Uterus (tissue), 4 donors: Measurements from ENCODE around the gene MRPS6. TPM values are rescaled to one million over a fixed set of nuclear protein-coding genes. Genes with fewer than 3 reads are reported as not detected.

Experiments used
- DNase-seq, 2 donors: peaks; one replicate each; pipeline ENCODE4 v3.0.0-alpha.2; 2019 to 2020
- H3K27ac ChIP-seq, 2 donors: fragments of 200-600 bp; sonication (generic); 1 replicate in 1 of 2; 2 replicates in 1 of 2; pipeline ENCODE4 v1.5.1; 2016 to 2018
- H3K27me3 ChIP-seq, 2 donors: fragments of 200-600 bp; sonication (generic); one replicate each; pipeline ENCODE4 v1.5.1; 2018 to 2019; ENCODE audit warnings: control low read depth in 1 of 2
- H3K36me3 ChIP-seq, 2 donors: fragments of 200-600 bp; sonication (generic); one replicate each; pipeline ENCODE4 v1.5.1; 2019; ENCODE audit warnings: control low read depth in 1 of 2
- H3K4me1 ChIP-seq, 2 donors: fragments of 200-600 bp; sonication (generic); one replicate each; pipeline ENCODE4 v1.5.1; 2018 to 2019; ENCODE audit warnings: control low read depth in 1 of 2
- H3K4me3 ChIP-seq, 2 donors: fragments of 200-600 bp; sonication (generic); 1 replicate in 1 of 2; 2 replicates in 1 of 2; pipeline ENCODE4 v1.5.1; 2018 to 2019; ENCODE audit warnings: mild to moderate bottlenecking in 1 of 2
- H3K9me3 ChIP-seq, 2 donors: fragments of 200-600 bp; sonication (generic); one replicate each; pipeline ENCODE4 v1.5.1; 2019; ENCODE audit warnings: control low read depth in 1 of 2
- CTCF ChIP-seq, 4 experiments: fragments of 200-600 bp in 2 of 4; fragments of 450-650 bp in 2 of 4; sonication (generic) in 2 of 4; IDR thresholded peaks; one replicate each; pipeline ENCODE4 v1.5.1; 2016 to 2019; ENCODE audit warnings: antibody characterized with exemption in 4 of 4, mild to moderate bottlenecking in 2 of 4, moderate library complexity in 1 of 4
- POLR2A ChIP-seq, 2 donors: fragments of 450-650 bp; IDR thresholded peaks; one replicate each; pipeline ENCODE4 v1.6.1; 2016; ENCODE audit warnings: antibody characterized with exemption in 2 of 2, mild to moderate bottlenecking in 1 of 2, moderate library complexity in 1 of 2
- intact Hi-C: fragments of 100-400 bp; cut with DNase I; formaldehyde crosslinking; loops from one replicate; pipeline ENCODE4 v1.15.1; 2023; ENCODE audit warnings: low total_unique reads
- total RNA-seq, 4 donors: library from RNA; depleted of rRNA in 3 of 4; stranded (reverse); fragments of >200 nt in 3 of 4; gene quantifications; one replicate each; pipeline versions ENCODE4 v1.1.0 to v1.2.4, GENCODE V29; 2014 to 2023
- donor health status: DM: yes; HTN: yes; CAD: no.

Gene MRPS6
- total RNA-seq, 4 donors from 2014 or later: 9.0 to 75.6 (median 33.5) TPM

- H3K9me3 ChIP-seq: no peaks in the 10 kb centered on the region
- intact Hi-C loops: no loop called here
- H3K4me3 ChIP-seq: no peak overlapping the region
- H3K27ac ChIP-seq: peak overlapping the region in 1 of 2 donors; percentile 76
- peaks cover 17 to 27% of the 10 kb centered on the region in 2 donors for H3K4me1 ChIP-seq
- DNase-seq: no peak
- H3K36me3 ChIP-seq: no peaks in the 10 kb centered on the region
- H3K27me3 ChIP-seq: no peaks in the 10 kb centered on the region
- TF ChIP-seq CTCF (IDR thresholded peaks at IDR 0.05) (no peak), POLR2A (IDR thresholded peaks at IDR 0.05) (no peak)
Observed at GRCh38 chr21:34133392-34133791, 60.0 kb downstream of the MRPS6 start.

DNA sequence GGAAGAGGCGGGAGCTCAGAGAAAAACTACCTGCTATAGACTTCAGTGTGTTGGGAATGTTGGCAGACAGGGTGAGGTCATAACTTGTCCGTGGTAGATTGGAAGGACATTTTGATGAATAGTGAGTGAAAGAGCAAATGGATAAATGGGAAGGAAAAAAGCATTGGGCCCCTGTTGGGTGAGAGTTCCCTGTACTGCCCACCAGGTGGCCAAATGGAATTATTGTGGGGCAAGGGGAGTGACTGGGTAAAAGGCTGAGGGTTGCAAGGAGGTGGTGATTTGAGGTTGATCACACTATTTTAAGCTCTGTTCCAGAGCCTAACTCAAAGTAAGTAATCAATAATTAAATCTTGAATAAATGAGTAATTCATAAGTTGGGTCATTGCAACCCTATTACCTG, 60.4 kb downstream of the MRPS6 start:
- no peak for TF ChIP-seq POLR2A (IDR thresholded peaks at IDR 0.05)
- no peak for TF ChIP-seq CTCF (IDR thresholded peaks at IDR 0.05)
- no peaks in the 10 kb centered on the region for H3K36me3 ChIP-seq
- H3K27me3 ChIP-seq: no peaks in the 10 kb centered on the region
- DNase-seq: no peak
- no peak overlapping the region for H3K27ac ChIP-seq
- no peaks in the 10 kb centered on the region for H3K9me3 ChIP-seq
- no peak overlapping the region for H3K4me3 ChIP-seq
- intact Hi-C loops: no loop called here
- peaks cover 17 to 23% of the 10 kb centered on the region in 2 donors for H3K4me1 ChIP-seq

GRCh38 chr21:34135330-34135729, 62.0 kb downstream of the MRPS6 start:
- Histone ChIP-seq H3K9me3 (no peaks in the 10 kb centered on the region), H3K27me3 (no peaks in the 10 kb centered on the region), H3K4me1 (peaks cover 14 to 21% of the 10 kb centered on the region in 2 donors), H3K27ac (no peak overlapping the region), H3K4me3 (no peak overlapping the region), H3K36me3 (no peaks in the 10 kb centered on the region)
- intact Hi-C loops: no loop called here
- TF ChIP-seq POLR2A (IDR thresholded peaks at IDR 0.05) (no peak), CTCF (IDR thresholded peaks at IDR 0.05) (no peak)
- DNase-seq: no peak

DNA sequence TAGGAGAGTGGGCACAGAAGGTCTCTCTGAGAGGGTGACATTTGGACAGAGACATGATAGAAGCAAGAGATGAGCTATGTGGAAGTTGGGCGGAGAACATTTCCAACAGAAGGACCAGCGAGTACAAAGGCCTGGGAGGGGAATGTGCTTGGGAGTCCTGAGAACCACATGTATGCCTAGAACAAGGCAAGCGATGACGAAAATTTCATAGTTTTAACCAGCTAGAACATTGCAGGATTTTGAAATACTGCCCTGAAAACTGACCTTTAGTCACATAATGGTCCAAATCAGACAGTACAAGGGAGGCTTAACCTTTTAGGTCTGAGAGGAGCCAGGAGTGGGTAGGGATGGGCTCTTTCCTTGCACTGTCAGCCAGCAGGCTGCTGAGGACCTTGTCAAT, 68.0 kb downstream of the MRPS6 start:
- H3K27ac ChIP-seq: no peak overlapping the region
- DNase-seq: no peak
- H3K4me3 ChIP-seq: no peak overlapping the region
- intact Hi-C loops: no loop called here
- no peak for TF ChIP-seq POLR2A (IDR thresholded peaks at IDR 0.05)
- no peak for TF ChIP-seq CTCF (IDR thresholded peaks at IDR 0.05)
- no peaks in the 10 kb centered on the region for H3K36me3 ChIP-seq
- H3K4me1 ChIP-seq: no peaks in the 10 kb centered on the region
- no peaks in the 10 kb centered on the region for H3K27me3 ChIP-seq
- H3K9me3 ChIP-seq: no peaks in the 10 kb centered on the region

GRCh38 chr21:34143685-34144182, 70.4 kb downstream of the MRPS6 start:
- Histone ChIP-seq H3K27me3 (no peaks in the 10 kb centered on the region), H3K4me1 (no peaks in the 10 kb centered on the region), H3K9me3 (no peaks in the 10 kb centered on the region), H3K27ac (no peak overlapping the region), H3K36me3 (no peaks in the 10 kb centered on the region), H3K4me3 (no peak overlapping the region)
- DNase-seq: no peak
- no peak for TF ChIP-seq CTCF (IDR thresholded peaks at IDR 0.05)
- TF ChIP-seq POLR2A (IDR thresholded peaks at IDR 0.05): no peak
- intact Hi-C loops: no loop called here
